GM18907 (cell line): Measurements from ENCODE around the gene RNASE13.
"Not testable (repeated sequence)": the region's sequence is repeated elsewhere in the genome, so short reads cannot be mapped to it uniquely, and the experiment has no call there.

ENCODE experiments used
- ATAC-seq: cut with Tn5 transposase; IDR thresholded peaks from one replicate; pipeline ENCODE4 v1.9.1; 2021; ENCODE audit warnings: mild to moderate bottlenecking, moderate library complexity; ENCODE audit not compliant: unreplicated experiment

RNASE13 gene

GRCh38 chr14:21023817-21024584 is 10.6 kb downstream of the RNASE13 start:
- no peak for ATAC-seq

- ATAC-seq = no peak
Observed at GRCh38 chr14:21023174-21023573, 11.4 kb downstream of the RNASE13 start.

GRCh38 chr14:21022686-21023085 is 11.9 kb downstream of the RNASE13 start:
- no peak for ATAC-seq

DNA sequence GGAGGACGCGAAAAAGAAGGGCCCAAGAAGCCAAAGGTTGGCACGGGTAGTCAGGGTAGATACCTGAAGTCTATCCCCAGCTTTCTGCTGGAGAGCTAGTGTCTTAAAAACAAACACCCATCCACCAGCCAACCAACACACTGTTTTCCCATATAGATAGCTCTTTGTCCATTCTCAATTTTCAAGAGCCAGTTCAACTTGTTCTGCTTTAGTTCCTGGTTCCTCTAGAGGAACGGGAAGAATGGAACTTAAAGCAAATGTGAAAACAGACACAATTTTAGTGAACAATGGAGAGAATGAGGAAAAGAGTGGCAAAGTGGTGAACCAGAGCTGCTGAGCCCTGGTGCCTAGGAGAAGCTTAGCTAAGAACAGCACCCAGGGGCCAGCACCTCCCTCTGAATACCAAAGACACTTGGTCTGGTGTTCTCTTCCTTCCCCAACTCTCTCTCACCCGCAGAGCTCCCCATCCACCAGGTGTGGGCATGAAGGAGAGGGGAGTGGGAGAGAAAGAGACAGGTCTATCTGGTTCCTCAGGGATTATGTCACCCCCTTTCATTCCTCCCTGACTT is 13.5 kb downstream of the RNASE13 start:
- ATAC-seq = no peak

GRCh38 chr14:21019366-21019765 is 15.2 kb downstream of the RNASE13 start:
- no peak for ATAC-seq

GRCh38 chr14:21018781-21019180 is 15.8 kb downstream of the RNASE13 start:
- ATAC-seq = no peak

DNA sequence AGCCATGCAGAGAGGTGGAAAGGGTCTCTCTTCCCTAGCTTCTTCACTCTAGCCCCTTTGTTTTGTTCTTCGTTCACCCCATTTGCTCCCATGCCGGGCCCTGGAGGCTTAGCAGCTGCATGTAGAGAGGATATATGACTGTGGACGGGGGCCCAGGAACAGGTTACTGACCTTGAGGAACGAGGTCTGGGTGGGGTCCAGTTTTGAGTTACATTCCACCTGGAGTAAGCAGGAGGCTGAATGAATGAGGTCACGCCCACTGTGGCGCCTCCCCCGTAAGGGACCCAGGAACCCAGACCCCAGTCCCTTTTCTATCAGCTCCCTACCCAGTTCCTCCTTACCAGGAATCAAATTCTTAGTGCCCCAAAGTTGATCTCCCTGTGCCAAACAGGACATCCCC is 16.3 kb downstream of the RNASE13 start:
- no peak for ATAC-seq

- ATAC-seq = no peak
Observed at GRCh38 chr14:21017528-21018245, 16.9 kb downstream of the RNASE13 start.

DNA sequence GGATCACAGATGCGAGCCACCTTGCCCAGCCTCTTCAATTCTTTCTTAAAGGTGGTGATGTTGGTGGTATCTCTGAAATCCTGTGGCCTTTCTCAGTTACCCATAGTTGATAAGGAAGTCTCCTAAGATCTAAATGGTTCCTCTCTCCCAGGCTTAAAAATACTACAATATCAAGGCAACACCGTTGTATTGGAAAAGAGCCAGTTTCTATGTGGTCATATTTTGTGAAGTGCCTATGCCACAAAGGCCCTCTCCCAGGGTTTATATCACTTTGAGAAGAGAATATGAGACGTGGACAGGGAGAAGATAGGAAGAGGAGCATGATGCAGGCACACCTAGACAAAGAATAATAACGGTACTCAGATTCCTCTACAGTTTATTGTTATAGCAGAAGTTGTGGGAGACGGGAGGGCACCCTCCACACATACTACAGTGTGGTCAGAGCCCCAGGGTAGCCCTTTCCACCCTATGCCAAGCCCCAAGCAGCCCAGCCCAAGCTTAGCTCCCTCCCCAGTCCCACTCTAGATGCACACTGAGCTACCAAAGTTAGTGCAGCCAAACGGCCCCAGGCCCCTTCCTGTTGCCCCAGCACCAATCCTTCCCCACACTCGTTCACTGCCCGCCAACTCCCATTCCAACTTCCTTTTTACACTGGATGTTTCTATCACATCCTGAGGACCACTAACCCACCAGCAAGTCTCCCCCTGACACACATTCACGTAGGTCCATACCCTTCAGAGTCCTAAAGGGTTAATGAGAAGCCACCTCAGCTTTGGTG is 18.0 kb downstream of the RNASE13 start:
- no peak for ATAC-seq

DNA sequence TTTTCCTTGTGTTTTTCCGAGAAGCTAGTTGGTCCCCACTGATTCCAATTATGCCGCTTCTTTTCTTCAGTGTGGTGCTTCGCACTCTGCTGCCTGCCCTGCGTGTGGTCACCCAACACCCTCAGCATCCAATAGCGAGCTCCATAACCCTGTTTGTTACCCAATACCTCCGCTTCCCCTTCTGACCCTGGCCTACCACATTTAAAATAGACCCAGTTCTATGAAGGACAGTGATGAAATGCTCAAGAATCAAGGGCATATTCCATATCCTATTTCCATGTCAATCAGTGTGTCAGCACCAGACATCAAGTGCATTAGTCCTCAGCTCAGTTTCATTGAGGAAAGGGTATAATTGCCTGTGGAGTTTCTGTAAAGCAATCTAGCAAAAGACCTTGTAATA is 19.3 kb downstream of the RNASE13 start:
- no peak for ATAC-seq

- ATAC-seq = no peak
Observed at GRCh38 chr14:21014761-21015190, 19.8 kb downstream of the RNASE13 start.

GRCh38 chr14:21011136-21011535 is 23.5 kb downstream of the RNASE13 start:
- ATAC-seq = no peak

- ATAC-seq = not testable (repeated sequence)
Observed at GRCh38 chr14:21009721-21010120, 24.9 kb downstream of the RNASE13 start.

- no peak for ATAC-seq
Observed at GRCh38 chr14:21003788-21004346, 30.7 kb downstream of the RNASE13 start.

- no peak for ATAC-seq
Observed at GRCh38 chr14:21001218-21001617, 33.4 kb downstream of the RNASE13 start.

GRCh38 chr14:20999591-20999990 is 35.0 kb downstream of the RNASE13 start:
- no peak for ATAC-seq

DNA sequence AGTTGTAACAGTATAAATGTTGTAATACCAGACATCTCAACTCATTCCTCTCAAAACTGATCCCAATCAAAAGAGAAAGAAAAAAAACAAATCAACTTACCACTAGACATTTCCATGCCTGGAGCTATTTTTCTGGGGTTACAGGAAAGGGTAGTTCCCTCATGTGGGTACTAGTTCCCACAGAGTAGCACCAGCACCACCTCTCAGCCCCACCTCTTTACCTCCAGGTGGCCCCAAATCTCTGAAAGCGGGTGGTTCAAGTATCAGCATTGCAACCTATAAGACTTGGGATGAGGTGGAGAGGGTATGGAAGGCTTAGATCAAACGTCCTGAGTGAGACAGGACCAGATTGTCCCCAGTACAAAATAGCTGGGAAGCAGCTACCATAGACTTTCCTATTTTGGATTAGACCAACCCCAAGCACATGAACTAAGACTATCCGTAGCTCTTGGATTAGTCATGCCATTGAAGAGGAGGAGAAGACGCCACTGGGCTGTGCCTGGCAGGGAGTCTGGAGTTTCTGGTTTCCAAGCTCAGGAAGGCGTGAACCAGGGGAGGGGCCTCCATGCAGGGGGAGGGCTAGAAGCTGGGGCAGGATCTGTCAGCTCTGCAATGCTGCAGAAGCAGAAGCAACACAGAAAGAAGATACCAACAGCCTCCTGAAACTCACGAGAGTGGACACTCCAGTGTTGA is 35.8 kb downstream of the RNASE13 start, which contains the start of gene SLC39A2:
Gene SLC39A2, plus strand, starts transcription at position 620 of the 693 bp plus-strand sequence. CDS start 154 bp downstream, outside the sequence.
- no peak for ATAC-seq

DNA sequence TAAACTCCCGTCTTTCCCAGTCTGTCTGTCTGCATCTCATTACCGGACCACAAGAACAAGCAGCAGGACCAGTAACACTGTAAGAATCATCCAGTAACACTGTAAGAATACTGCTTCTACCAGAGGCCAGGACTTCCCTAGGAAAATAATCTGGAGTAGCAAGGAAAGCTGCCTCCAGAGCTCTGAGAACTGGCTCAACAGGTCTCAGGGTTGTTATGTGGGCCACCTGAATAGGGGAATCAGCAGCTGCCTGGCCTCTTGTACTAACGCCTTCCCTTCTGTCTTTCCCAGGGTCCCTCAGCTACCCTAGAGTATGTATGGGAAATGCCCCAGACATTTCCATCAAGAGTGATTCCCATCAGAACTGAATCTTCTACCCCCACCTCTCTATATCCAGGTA is 36.5 kb downstream of the RNASE13 start:
- ATAC-seq = no peak

DNA sequence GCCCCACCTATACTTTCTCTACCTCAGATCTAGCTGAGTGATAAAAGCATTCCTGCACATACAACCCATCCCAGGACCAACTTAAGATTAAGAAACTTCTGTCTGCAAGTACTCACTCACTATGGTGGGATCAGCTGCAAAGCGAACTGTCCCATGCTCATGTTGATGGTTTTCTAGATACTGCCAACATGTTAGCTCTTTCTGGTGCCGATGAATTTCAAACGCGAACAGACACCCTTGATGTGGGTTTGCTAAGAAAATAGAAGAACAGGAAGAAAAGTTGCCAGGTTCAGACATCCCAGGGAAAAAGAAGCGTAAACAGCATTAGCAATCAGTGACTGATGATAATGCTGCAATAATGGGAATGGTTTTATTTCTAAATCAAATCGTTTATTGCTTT is 37.0 kb downstream of the RNASE13 start:
- ATAC-seq = no peak

- no peak for ATAC-seq
Observed at GRCh38 chr14:20997115-20997514, 37.5 kb downstream of the RNASE13 start.
